ENCODE data around the gene BEST1. TPM values are rescaled to one million over a fixed set of nuclear protein-coding genes. Genes with fewer than 3 reads are reported as not detected.

The BEST1 gene
- total and polyA plus RNA-seq, 2 of the 13 experiments (the other 11 are each of a cell fraction or from before 2014, with no cell fraction given), result 0.09 to 0.65 TPM

GRCh38 chr11:61923166-61924063 lies 26.7 kb upstream of the BEST1 start (continued):
- peak; percentile 70; the same call in 1 of the 2 replicates for TF ChIP-seq NFKB2 (CRISPR knock-in tag; IDR thresholded peaks at IDR 0.05; ENCODE audit: borderline replicate concordance)
- TF ChIP-seq, protein P1, sequence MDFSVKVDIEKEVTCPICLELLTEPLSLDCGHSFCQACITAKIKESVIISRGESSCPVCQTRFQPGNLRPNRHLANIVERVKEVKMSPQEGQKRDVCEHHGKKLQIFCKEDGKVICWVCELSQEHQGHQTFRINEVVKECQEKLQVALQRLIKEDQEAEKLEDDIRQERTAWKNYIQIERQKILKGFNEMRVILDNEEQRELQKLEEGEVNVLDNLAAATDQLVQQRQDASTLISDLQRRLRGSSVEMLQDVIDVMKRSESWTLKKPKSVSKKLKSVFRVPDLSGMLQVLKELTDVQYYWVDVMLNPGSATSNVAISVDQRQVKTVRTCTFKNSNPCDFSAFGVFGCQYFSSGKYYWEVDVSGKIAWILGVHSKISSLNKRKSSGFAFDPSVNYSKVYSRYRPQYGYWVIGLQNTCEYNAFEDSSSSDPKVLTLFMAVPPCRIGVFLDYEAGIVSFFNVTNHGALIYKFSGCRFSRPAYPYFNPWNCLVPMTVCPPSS (IDR thresholded peaks at IDR 0.05), result no peak
- no peak for TF ChIP-seq TIGD3 (CRISPR knock-in tag; IDR thresholded peaks at IDR 0.05; ENCODE audit: borderline replicate concordance)
- TF ChIP-seq CREM (IDR thresholded peaks at IDR 0.05), result peak; percentile 46; the same call in 1 of the 2 replicates
- no peak for TF ChIP-seq CREM (CRISPR knock-in tag; IDR thresholded peaks at IDR 0.05)
- TF ChIP-seq SMC3 (IDR thresholded peaks at IDR 0.05; ENCODE audit: low read length), result no peak
- TF ChIP-seq ZNF749 (CRISPR knock-in tag; IDR thresholded peaks at IDR 0.05; ENCODE audit: borderline replicate concordance), result no peak
- no peak for TF ChIP-seq DDIT3 (CRISPR knock-in tag; IDR thresholded peaks at IDR 0.05)
- TF ChIP-seq, protein P2, sequence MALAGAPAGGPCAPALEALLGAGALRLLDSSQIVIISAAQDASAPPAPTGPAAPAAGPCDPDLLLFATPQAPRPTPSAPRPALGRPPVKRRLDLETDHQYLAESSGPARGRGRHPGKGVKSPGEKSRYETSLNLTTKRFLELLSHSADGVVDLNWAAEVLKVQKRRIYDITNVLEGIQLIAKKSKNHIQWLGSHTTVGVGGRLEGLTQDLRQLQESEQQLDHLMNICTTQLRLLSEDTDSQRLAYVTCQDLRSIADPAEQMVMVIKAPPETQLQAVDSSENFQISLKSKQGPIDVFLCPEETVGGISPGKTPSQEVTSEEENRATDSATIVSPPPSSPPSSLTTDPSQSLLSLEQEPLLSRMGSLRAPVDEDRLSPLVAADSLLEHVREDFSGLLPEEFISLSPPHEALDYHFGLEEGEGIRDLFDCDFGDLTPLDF (CRISPR knock-in tag; IDR thresholded peaks at IDR 0.05), result no peak
- peak; percentile 76; the same call in 1 of the 2 replicates for TF ChIP-seq ZNF430 (CRISPR knock-in tag; IDR thresholded peaks at IDR 0.05)
- no peak; the same call in 1 of the 2 replicates for TF ChIP-seq ZBTB26 (CRISPR knock-in tag; IDR thresholded peaks at IDR 0.05; ENCODE audit: borderline replicate concordance)
- no peak for TF ChIP-seq ZNF724P (CRISPR knock-in tag; IDR thresholded peaks at IDR 0.05; ENCODE audit: borderline replicate concordance)
- TF ChIP-seq MED8 (CRISPR knock-in tag; IDR thresholded peaks at IDR 0.05; ENCODE audit: insufficient replicate concordance), result peak; percentile 38
- TF ChIP-seq, protein P3, sequence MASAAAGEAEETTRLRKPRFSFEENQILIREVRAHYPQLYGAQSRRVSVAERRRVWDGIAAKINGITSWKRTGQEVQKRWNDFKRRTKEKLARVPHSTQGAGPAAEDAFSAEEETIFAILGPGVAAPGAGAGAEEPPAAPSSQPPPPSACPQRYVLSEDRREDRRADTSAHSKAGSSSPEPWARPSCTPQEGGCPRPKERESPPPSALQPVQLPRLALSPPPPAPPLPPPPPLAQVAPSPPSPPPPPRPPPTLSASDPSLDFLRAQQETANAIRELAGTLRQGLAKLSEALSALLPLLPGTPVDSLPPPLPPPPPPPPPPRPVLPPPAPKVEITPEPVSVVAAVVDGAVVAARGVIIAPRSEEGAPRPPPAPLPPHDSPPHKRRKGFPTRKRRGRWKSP (CRISPR knock-in tag; IDR thresholded peaks at IDR 0.05), result no peak; the same call in 1 of the 2 replicates
- TF ChIP-seq ZSCAN9 (CRISPR knock-in tag; IDR thresholded peaks at IDR 0.05; ENCODE audit: borderline replicate concordance), result no peak
- TF ChIP-seq THYN1 (CRISPR knock-in tag; IDR thresholded peaks at IDR 0.05; ENCODE audit: borderline replicate concordance, low read depth), result no peak
- TF ChIP-seq ZSCAN22 (CRISPR knock-in tag; IDR thresholded peaks at IDR 0.05), result no peak
- TF ChIP-seq ISL2 (CRISPR knock-in tag; IDR thresholded peaks at IDR 0.05), result peak; percentile 78; the same call in 1 of the 2 replicates
- no peak for TF ChIP-seq GTF2F1 (IDR thresholded peaks at IDR 0.05; ENCODE audit: low read length)
- peak; percentile 71; the same call in 1 of the 2 replicates for TF ChIP-seq MTERF4 (CRISPR knock-in tag; IDR thresholded peaks at IDR 0.05)
- no peak for TF ChIP-seq ZNF207 (IDR thresholded peaks at IDR 0.05; ENCODE audit: borderline replicate concordance)
